GM21360 (cell line): Measurements from ENCODE around the gene COMMD2.

Source experiments
- ATAC-seq: cut with Tn5 transposase; IDR thresholded peaks from one replicate; pipeline ENCODE4 v1.9.1; 2021; ENCODE audit warnings: mild to moderate bottlenecking, moderate library complexity; ENCODE audit not compliant: unreplicated experiment

COMMD2 gene

GRCh38 chr3:149752051-149752787, at the start of gene COMMD2:
Gene COMMD2, minus strand, starts transcription at chr3:149752489. Its CDS starts 45 bp downstream, at chr3:149752444.
- ATAC-seq = peak; percentile 99

GRCh38 chr3:149801639-149802038, 49.4 kb upstream of the COMMD2 start:
- ATAC-seq = no peak

- ATAC-seq = no peak
These were observed 48.9 kb upstream of the COMMD2 start for GRCh38 chr3:149801195-149801594.

GRCh38 chr3:149800693-149801092, 48.4 kb upstream of the COMMD2 start:
- ATAC-seq = no peak

- ATAC-seq = no peak
These were observed 43.7 kb upstream of the COMMD2 start for GRCh38 chr3:149796026-149796425.

- no peak for ATAC-seq
These were observed 40.4 kb upstream of the COMMD2 start, which contains the start of gene ANKUB1 for GRCh38 chr3:149792452-149793270. Gene ANKUB1, minus strand, starts transcription at chr3:149792554. Its CDS starts 188 bp downstream, at chr3:149792366.

GRCh38 chr3:149790698-149791097, 38.4 kb upstream of the COMMD2 start:
- ATAC-seq = no peak

- ATAC-seq = no peak
These were observed 38.0 kb upstream of the COMMD2 start for GRCh38 chr3:149790268-149790667.

GRCh38 chr3:149784064-149784704, 31.9 kb upstream of the COMMD2 start:
- no peak for ATAC-seq

- no peak for ATAC-seq
These were observed 31.3 kb upstream of the COMMD2 start for GRCh38 chr3:149783576-149783975.

GRCh38 chr3:149781741-149782140, 29.5 kb upstream of the COMMD2 start:
- no peak for ATAC-seq

GRCh38 chr3:149781211-149781610, 28.9 kb upstream of the COMMD2 start:
- no peak for ATAC-seq

GRCh38 chr3:149777414-149778214, 25.3 kb upstream of the COMMD2 start:
- ATAC-seq = no peak

- ATAC-seq = no peak
These were observed 23.9 kb upstream of the COMMD2 start for GRCh38 chr3:149776170-149776569.

- no peak for ATAC-seq
These were observed 20.6 kb upstream of the COMMD2 start for GRCh38 chr3:149772861-149773260.

GRCh38 chr3:149771652-149772271, 19.5 kb upstream of the COMMD2 start:
- ATAC-seq = no peak

- no peak for ATAC-seq
These were observed 18.0 kb upstream of the COMMD2 start for GRCh38 chr3:149770246-149770645.

GRCh38 chr3:149768704-149769103, 16.4 kb upstream of the COMMD2 start:
- no peak for ATAC-seq

GRCh38 chr3:149767720-149768119, 15.4 kb upstream of the COMMD2 start:
- no peak for ATAC-seq

GRCh38 chr3:149765762-149766334, 13.6 kb upstream of the COMMD2 start:
- no peak for ATAC-seq
